Stimulated activated memory B cell treated with anti-CD40 and anti-IgM and Interleukin-4, amounts not matched to agents 10 μg/mL and 1 μg/mL and 100 μg/mL, for 72 hours (primary cell): Measurements from ENCODE around the gene ARHGAP25.

Source experiments
- ATAC-seq: fragments of 150-1000 bp; cut with Tn5 transposase; 2 replicates; pipeline ENCODE4 v1.10.0; 2021
- H3K27ac Mint-ChIP-seq: one replicate; pipeline ENCODE4 v1.8.0; 2022; ENCODE audit warnings: mild to moderate bottlenecking, mixed read lengths
- H3K27me3 Mint-ChIP-seq: one replicate; pipeline ENCODE4 v1.8.0; 2022; ENCODE audit warnings: mixed read lengths
- H3K36me3 Mint-ChIP-seq: one replicate; pipeline ENCODE4 v1.8.0; 2022; ENCODE audit warnings: mixed read lengths
- H3K4me1 Mint-ChIP-seq: one replicate; pipeline ENCODE4 v1.8.0; 2022; ENCODE audit warnings: mixed read lengths
- H3K4me3 Mint-ChIP-seq: one replicate; pipeline ENCODE4 v1.8.0; 2022; ENCODE audit warnings: mild to moderate bottlenecking, moderate library complexity, mixed read lengths
- H3K9me3 Mint-ChIP-seq: one replicate; pipeline ENCODE4 v1.8.0; 2022; ENCODE audit warnings: mixed read lengths

The ARHGAP25 gene

DNA sequence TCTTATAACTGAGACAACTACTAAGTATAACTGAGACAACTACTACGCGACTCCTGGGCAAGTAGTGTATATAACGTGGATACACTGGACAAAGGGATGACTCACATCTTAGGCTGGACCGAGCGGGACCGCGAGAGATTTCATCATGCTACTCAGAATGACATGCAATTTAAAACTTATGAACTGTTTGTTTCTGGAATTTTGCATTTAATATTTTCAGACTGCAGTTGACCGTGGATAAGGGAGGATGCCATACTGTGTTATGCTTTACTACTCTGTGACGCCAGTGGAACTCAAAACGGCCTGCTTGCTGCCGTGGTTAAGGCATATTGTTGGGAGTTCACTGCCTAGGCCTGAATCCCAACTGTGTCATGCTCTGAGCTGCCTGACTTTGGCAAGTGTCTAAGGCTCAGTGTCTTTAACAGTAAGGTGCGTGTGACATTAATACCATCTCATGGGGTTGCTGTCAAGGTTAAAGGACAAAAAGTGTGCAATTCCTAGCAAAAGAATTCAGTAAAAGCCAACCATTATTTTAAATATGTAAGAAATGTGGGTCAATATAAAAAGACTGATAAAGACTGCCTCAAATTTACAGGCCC is 72.0 kb downstream of the ARHGAP25 start:
- Mint-ChIP-seq H3K36me3 (peaks cover 48% of the 10 kb centered on the region), H3K4me1 (peaks cover 49% of the 10 kb centered on the region), H3K4me3 (no peak overlapping the region), H3K9me3 (no peaks in the 10 kb centered on the region), H3K27me3 (no peaks in the 10 kb centered on the region), H3K27ac (no peak overlapping the region)
- no peak for ATAC-seq

DNA sequence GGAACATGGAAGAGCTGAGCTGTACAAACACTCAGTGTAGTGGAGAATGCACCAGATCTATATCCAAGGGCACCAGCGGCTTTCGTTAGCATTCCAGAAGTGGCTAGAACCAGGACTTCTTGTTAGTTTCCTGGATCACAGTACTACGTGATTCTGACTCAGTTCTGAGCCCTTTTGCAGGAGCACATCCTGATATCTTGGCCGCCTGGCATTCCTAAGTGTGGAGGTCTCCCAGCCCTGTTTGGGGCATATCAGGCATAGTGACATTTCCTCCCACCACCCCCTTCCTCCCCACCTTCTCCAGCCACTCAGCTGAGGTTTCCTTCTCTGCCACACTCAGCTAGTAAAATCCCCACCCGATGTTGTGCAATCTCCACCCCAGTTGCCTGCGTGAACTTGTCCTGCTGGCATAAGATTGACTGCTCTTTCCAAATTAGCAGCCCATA is 73.2 kb downstream of the ARHGAP25 start:
- ATAC-seq: no peak
- H3K4me3 Mint-ChIP-seq: no peak overlapping the region
- H3K27me3 Mint-ChIP-seq: no peaks in the 10 kb centered on the region
- H3K27ac Mint-ChIP-seq: peak overlapping the region; percentile 72
- no peaks in the 10 kb centered on the region for H3K9me3 Mint-ChIP-seq
- H3K4me1 Mint-ChIP-seq: peaks cover 58% of the 10 kb centered on the region
- H3K36me3 Mint-ChIP-seq: peaks cover 57% of the 10 kb centered on the region

DNA sequence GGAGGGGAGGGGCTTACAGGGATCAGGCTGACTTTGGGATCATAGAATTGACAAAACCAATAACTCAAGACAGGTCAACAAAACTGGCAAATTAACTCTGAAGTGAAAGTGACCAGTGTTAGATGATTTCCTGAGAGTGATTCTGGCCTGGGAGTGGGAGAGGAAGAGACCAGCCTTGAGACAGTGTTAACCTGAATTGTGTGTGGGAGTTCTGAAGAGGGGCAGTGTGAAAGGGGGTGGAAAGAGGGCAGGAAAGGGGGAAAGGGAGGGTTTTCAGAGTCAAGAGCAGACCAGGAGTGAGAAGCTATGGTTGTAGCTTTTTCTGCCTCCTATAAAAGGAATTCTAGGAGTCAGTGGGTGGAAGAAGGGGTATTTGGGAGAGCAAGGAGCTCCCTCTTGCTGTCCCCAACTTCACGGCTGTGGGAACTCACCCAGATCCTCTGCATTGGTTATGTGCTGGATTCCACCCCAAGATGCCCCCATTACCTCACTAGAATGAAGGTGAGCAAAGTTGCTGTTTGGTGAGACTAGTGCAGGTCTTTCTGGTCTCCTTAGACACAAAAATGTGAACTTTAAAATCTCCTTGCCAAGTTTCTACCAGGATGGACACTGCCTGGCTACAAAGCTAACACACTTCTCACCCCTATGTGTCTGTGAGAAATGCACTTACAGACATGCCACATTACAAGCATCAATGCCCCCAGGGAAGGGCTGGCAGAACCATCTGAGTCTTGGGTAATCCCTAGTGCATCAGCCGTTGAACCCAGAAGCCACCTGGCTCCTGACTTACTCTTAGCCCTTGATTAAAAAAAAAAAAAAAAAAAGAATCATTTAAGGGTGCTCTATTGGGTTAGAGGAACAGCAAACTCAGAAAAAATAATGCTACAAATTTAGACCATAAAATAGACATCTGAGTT is 75.0 kb downstream of the ARHGAP25 start:
- Mint-ChIP-seq H3K9me3 (no peaks in the 10 kb centered on the region), H3K27me3 (no peaks in the 10 kb centered on the region), H3K4me1 (peaks cover 65% of the 10 kb centered on the region), H3K36me3 (peaks cover 72% of the 10 kb centered on the region), H3K4me3 (no peak overlapping the region), H3K27ac (peak overlapping the region; percentile 72)
- peak; percentile 80 for ATAC-seq

DNA sequence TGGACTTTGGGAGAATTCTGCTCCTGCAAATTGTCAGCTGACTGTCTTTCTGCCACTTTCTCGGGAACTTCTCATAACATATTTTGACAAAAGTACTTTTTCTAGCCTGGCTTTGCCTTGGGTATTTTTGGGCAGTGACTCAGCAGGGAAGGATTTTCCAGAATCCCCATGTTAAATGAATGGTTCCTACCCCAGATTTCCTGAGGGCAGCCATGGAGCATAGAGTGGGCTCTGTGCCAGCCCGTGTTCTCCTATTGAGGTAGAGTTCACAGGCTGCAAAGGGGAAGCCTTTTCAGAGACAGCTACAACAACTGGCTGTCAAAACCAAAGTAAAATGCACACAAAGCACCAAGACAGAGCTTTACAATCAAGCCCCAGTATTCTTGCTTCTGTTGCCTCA is 76.8 kb downstream of the ARHGAP25 start:
- peaks cover 53% of the 10 kb centered on the region for H3K4me1 Mint-ChIP-seq
- peaks cover 74% of the 10 kb centered on the region for H3K36me3 Mint-ChIP-seq
- H3K27me3 Mint-ChIP-seq: no peaks in the 10 kb centered on the region
- H3K4me3 Mint-ChIP-seq: no peak overlapping the region
- ATAC-seq: no peak
- no peaks in the 10 kb centered on the region for H3K9me3 Mint-ChIP-seq
- H3K27ac Mint-ChIP-seq: peak overlapping the region; percentile 72

DNA sequence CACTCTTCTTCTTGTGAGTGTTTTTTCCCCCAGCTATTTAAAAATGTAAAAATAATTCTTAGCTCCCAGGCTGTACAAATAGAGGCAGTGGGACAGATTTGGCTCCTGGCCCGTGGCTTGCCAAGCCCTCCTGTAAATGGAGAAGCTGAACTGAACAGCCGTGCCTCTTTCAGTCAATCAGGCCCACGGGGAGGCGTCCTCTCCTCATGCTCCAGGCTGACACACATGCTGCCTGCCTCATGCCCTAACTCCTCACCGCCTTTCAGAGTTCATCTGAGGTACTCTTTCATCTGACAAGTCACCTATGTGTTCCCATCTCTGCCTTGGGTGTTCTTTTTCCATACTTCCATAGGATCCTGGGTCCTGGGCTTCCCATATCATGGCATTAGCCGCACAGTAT is 77.6 kb downstream of the ARHGAP25 start:
- peaks cover 51% of the 10 kb centered on the region for H3K4me1 Mint-ChIP-seq
- H3K36me3 Mint-ChIP-seq: peaks cover 72% of the 10 kb centered on the region
- no peaks in the 10 kb centered on the region for H3K27me3 Mint-ChIP-seq
- peak overlapping the region; percentile 72 for H3K27ac Mint-ChIP-seq
- no peaks in the 10 kb centered on the region for H3K9me3 Mint-ChIP-seq
- ATAC-seq: no peak
- no peak overlapping the region for H3K4me3 Mint-ChIP-seq

DNA sequence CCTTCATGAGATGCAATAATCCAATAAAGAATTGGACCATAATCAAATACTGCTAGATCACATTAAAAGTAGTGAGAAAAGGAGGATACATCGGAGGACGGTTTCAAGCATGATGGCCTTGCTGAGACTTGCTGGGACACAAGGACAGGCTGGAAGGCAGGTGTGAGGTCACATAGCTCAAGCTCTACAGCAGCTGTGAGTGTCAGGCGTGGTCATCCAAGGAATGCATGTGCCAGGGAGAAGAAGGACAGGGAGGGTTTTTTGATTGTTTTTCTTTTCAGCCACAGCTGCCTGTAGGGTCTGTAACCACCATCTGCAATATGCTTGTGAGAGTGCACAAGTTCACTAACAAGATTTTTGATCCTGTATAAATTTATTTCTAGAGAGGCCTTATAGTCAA is 79.0 kb downstream of the ARHGAP25 start:
- no peak for ATAC-seq
- peaks cover 79% of the 10 kb centered on the region for H3K36me3 Mint-ChIP-seq
- no peaks in the 10 kb centered on the region for H3K27me3 Mint-ChIP-seq
- no peak overlapping the region for H3K4me3 Mint-ChIP-seq
- H3K4me1 Mint-ChIP-seq: peaks cover 37% of the 10 kb centered on the region
- no peaks in the 10 kb centered on the region for H3K9me3 Mint-ChIP-seq
- H3K27ac Mint-ChIP-seq: peak overlapping the region; percentile 72

DNA sequence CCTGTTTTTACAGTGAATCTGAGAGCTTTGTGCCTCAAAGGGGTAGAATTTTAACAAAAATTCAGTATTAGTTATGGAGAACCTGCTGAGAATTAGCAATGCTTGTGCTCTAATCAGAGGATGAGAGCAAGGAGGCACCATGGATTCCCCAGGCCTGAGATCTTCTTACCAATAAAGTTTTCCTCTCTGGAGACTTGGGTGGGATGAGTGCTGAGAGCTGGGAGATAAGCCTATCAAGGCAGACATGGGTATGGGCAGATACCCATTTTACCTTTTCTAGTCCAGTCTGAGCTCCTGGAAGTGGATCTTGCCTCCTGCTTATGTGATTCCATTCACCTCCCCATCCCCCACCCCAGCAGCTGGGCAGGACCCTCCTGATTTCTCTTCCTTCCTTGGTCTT is 82.7 kb downstream of the ARHGAP25 start:
- Mint-ChIP-seq H3K27me3 (no peaks in the 10 kb centered on the region), H3K27ac (peak overlapping the region; percentile 70)

DNA sequence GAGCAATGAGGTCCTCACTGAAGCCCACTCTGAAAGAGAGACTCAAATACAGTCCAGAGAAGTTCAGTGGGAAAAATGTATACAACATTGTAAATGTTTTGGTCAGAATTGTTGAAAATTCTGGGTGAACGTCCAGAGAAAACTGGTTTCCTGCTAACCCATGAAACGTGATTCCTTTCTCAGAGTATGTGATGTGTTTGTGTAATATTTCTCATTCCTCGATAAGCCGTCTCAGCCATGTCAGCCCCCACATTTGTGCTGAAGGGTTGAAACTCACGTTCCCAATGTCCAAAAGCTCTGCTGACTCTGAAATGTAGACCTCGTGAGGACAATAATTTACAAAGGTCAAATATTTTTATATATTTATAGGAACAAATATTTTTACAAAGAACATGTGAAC is 84.9 kb downstream of the ARHGAP25 start:
- Mint-ChIP-seq H3K36me3 (peaks cover 80% of the 10 kb centered on the region), H3K27me3 (no peaks in the 10 kb centered on the region), H3K9me3 (no peaks in the 10 kb centered on the region), H3K27ac (peak overlapping the region; percentile 78), H3K4me1 (peaks cover 19% of the 10 kb centered on the region), H3K4me3 (no peak overlapping the region)
- ATAC-seq: no peak

More for the DNA sequence above, 82.7 kb downstream of the ARHGAP25 start:
- H3K4me1 Mint-ChIP-seq: peaks cover 15% of the 10 kb centered on the region
- H3K9me3 Mint-ChIP-seq: no peaks in the 10 kb centered on the region
- ATAC-seq: no peak
- H3K36me3 Mint-ChIP-seq: peaks cover 79% of the 10 kb centered on the region
- no peak overlapping the region for H3K4me3 Mint-ChIP-seq

DNA sequence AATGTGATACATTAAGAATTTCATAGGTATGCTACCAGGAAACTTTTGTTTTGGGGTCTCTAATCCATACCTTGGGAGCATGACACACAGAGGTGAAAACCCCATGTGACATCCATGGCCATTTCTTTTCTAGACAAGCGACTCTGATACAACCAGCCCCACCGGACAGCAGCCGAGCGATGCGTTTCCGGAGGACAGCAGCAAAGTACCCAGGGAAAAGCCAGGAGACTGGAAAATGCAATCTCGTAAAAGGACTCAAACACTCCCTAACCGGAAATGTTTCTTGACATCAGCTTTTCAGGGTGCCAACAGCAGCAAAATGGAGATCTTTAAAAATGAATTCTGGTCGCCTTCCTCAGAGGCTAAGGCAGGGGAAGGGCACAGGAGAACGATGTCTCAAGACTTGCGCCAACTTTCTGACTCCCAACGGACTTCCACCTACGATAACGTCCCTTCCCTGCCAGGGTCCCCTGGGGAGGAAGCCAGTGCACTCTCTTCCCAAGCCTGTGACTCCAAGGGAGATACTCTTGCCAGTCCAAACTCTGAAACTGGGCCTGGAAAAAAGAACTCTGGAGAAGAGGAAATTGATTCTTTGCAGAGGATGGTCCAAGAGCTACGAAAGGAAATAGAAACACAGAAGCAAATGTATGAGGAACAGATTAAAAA is 87.7 kb downstream of the ARHGAP25 start:
- H3K27ac Mint-ChIP-seq: peak overlapping the region; percentile 60
- peaks cover 82% of the 10 kb centered on the region for H3K36me3 Mint-ChIP-seq
- no peak for ATAC-seq
- no peaks in the 10 kb centered on the region for H3K9me3 Mint-ChIP-seq
- peaks cover 40% of the 10 kb centered on the region for H3K4me1 Mint-ChIP-seq
- no peak overlapping the region for H3K4me3 Mint-ChIP-seq
- H3K27me3 Mint-ChIP-seq: no peaks in the 10 kb centered on the region

DNA sequence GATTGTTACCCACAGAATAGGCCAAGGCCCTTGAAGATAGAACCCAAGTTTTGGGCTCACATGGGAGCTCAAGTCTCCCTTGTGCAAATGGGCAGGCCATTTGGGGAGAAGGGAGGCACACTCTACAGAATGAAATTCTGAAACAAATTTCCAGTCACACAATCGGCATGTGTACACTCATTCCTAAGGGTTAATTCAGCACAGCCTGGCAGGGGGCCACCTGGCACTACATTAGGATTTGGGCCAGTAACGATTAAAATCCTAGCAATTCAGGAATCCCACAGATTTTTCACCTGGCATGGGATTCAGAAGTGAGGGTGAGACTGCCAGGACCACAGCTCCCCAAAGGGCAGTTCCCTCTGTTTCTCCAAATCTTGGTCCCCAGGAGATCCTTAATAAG is 90.2 kb downstream of the ARHGAP25 start:
- Mint-ChIP-seq H3K4me1 (peaks cover 65% of the 10 kb centered on the region), H3K4me3 (no peak overlapping the region), H3K9me3 (no peaks in the 10 kb centered on the region), H3K36me3 (peaks cover 67% of the 10 kb centered on the region), H3K27ac (peak overlapping the region; percentile 60), H3K27me3 (no peaks in the 10 kb centered on the region)
- ATAC-seq: no peak

DNA sequence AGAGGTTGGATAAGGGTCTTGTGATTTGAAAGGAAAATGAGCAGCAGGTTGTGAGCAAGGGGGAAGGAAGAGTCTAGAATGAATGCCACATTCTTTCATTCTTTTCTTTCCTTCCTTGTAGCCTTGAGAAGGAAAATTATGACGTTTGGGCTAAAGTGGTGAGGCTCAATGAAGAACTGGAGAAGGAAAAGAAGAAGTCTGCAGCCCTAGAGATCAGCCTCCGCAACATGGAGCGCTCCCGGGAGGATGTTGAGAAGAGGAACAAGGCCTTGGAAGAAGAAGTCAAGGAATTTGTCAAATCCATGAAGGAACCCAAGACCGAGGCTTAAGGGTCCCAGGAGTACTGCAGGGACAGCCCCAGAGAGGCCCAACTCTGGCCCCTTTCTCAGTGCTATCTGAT is 91.3 kb downstream of the ARHGAP25 start:
- H3K9me3 Mint-ChIP-seq: no peaks in the 10 kb centered on the region
- ATAC-seq: no peak
- no peak overlapping the region for H3K4me3 Mint-ChIP-seq
- no peaks in the 10 kb centered on the region for H3K27me3 Mint-ChIP-seq
- peaks cover 62% of the 10 kb centered on the region for H3K36me3 Mint-ChIP-seq
- peaks cover 71% of the 10 kb centered on the region for H3K4me1 Mint-ChIP-seq
- peak overlapping the region; percentile 60 for H3K27ac Mint-ChIP-seq

DNA sequence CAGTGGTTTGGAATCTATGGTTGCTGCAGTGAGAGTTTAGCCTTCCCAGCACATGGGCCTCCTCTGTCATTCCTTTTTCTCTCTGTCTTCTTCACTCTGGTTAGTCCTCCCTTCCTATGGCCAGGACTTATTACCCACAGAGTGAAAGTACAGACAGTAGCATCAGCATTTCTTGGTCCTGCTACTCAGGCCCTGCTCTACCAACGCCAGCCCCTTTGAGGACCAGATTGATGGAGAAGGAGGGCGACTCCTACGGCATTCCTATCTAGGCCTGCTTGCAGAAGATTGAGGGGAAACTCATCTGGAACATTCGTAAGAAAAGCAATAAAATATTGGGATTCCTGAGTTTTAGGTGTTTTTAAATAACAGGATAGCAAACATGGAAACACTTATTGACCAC is 93.1 kb downstream of the ARHGAP25 start:
- no peaks in the 10 kb centered on the region for H3K9me3 Mint-ChIP-seq
- H3K4me3 Mint-ChIP-seq: no peak overlapping the region
- H3K4me1 Mint-ChIP-seq: peaks cover 83% of the 10 kb centered on the region
- H3K27me3 Mint-ChIP-seq: no peaks in the 10 kb centered on the region
- peak overlapping the region; percentile 68 for H3K27ac Mint-ChIP-seq
- ATAC-seq: no peak
- peaks cover 52% of the 10 kb centered on the region for H3K36me3 Mint-ChIP-seq

DNA sequence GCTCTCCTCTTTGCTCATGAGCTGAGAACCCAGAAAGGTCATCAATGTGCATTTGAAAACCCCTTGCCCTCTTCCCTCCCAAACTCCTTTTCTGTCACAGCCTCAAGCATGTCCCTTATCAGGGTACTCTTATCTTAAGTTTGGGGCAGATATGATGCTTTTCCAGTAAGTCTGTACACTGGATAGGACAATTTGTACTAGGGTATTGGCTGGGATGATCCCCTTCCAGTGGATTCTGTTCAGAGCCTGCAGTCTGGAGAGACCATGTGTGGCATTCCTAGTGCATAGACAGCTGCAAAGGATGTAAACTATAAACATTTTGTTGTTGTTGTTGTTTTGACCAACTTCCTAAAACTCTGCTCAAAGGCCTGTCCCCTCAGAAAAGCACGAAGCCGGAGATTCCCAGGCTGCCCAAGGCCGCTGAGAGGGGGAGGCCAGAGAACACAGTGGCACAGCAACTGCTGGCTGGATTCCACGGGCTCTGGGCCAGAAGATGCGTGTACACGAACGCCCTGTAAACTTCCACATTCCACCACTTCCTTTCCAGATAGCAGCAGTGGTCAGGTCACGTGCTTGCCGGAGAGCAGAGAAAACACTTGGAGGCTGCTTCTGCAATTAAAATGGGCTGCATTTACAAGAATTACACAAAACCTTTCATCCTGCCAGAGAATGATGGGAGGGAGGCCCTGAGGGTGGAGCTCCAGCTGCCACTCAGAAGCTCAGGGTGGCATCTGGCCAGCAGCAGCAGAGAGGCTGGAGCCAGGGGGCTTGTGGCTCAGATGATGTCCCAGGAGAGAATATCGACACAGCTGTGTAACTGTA is 94.5 kb downstream of the ARHGAP25 start:
- peaks cover 37% of the 10 kb centered on the region for H3K36me3 Mint-ChIP-seq
- no peaks in the 10 kb centered on the region for H3K9me3 Mint-ChIP-seq
- peak overlapping the region; percentile 68 for H3K27ac Mint-ChIP-seq
- ATAC-seq: peak; percentile 35
- peaks cover 86% of the 10 kb centered on the region for H3K4me1 Mint-ChIP-seq
- H3K27me3 Mint-ChIP-seq: no peaks in the 10 kb centered on the region
- no peak overlapping the region for H3K4me3 Mint-ChIP-seq

DNA sequence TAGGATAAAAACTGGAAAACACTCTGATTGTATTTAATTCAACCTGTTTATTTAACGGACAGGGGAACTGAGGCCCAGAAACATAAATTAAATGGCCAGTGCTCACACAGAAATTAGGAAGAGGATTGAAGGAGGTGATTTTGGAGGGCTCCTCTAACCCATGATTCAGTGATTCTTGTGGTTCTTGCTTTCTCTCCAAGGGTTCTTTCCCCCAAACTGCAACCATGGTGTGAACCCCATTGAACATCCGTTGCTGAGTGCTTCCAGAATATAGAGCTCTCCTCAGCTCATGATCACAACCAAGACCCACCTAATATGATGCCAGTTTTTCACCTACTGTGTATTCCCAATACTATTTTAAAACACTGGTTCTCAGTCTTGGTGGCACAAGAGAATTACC is 95.1 kb downstream of the ARHGAP25 start:
- no peak for ATAC-seq
- Mint-ChIP-seq H3K9me3 (no peaks in the 10 kb centered on the region), H3K27me3 (no peaks in the 10 kb centered on the region), H3K36me3 (peaks cover 31% of the 10 kb centered on the region), H3K4me1 (peaks cover 86% of the 10 kb centered on the region), H3K27ac (peak overlapping the region; percentile 68), H3K4me3 (no peak overlapping the region)
